ENCODE measurements around the gene MCC.

DNA sequence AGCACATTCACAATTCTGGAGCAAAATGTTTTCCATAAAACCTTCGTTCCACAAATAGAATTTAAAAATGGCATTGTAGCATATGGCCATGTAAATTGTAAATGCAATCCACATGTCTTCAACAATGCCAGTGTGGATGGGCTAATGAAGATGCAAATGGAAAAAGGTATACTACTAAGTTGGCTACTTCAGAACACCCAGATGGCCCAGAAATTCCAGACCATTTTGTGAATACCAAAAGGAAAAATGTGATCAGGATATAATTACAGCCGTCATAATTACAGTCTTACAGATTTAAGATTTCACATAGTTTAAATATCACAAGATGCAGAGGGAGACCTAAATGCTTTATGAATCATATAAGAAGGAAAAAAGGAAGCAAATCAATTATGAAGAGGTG is 170.6 kb downstream of the MCC start:
- no peak for TF ChIP-seq CTCF (IDR thresholded peaks at IDR 0.05; ENCODE audit: insufficient read depth, low read depth, low read length)
- TF ChIP-seq EZH2 (IDR thresholded peaks at IDR 0.05; ENCODE audit: insufficient read depth, low read length), result no peak
